Activated B cell treated with CpG ODN at 0.5 μM for 24 hours (primary cell): Measurements from ENCODE around the gene VWA1. TPM values are rescaled to one million over a fixed set of nuclear protein-coding genes. Genes with fewer than 3 reads are reported as not detected.
"Not testable (repeated sequence)": the region's sequence is repeated elsewhere in the genome, so short reads cannot be mapped to it uniquely, and the experiment has no call there.

Experiments used
- ATAC-seq: fragments of 200-7000 bp; cut with Tn5 transposase; one replicate; pipeline ENCODE4 v1.10.0; 2021; ENCODE audit warnings: low read depth, mild to moderate bottlenecking, moderate library complexity
- CTCF ChIA-PET: fragments of 350-600 bp; sonication (Branson Sonifier 250); formaldehyde crosslinking; loops from one replicate; lab custom pipeline; 2021; ENCODE audit warnings: antibody characterized with exemption; lab: Charles Lee
- POLR2A ChIA-PET: fragments of 350-600 bp; sonication (Branson Sonifier 250); formaldehyde crosslinking; loops from one replicate; lab custom pipeline; 2021; ENCODE audit warnings: antibody characterized with exemption; lab: Charles Lee
- DNase-seq: peaks from one replicate; pipeline ENCODE4 v3.0.0; 2022
- H3K27ac Mint-ChIP-seq: one replicate; pipeline ENCODE4 v1.8.0; 2020; ENCODE audit warnings: mixed read lengths
- H3K27me3 Mint-ChIP-seq: one replicate; pipeline ENCODE4 v1.8.0; 2021; ENCODE audit warnings: mixed read lengths
- H3K36me3 Mint-ChIP-seq: one replicate; pipeline ENCODE4 v1.8.0; 2021; ENCODE audit warnings: low read depth, mixed read lengths
- H3K4me1 Mint-ChIP-seq: one replicate; pipeline ENCODE4 v1.8.0; 2021; ENCODE audit warnings: mixed read lengths
- H3K4me3 Mint-ChIP-seq: one replicate; pipeline ENCODE4 v1.8.0; 2020; ENCODE audit warnings: mild to moderate bottlenecking, mixed read lengths
- H3K9me3 Mint-ChIP-seq: one replicate; pipeline ENCODE4 v1.8.0; 2020; ENCODE audit warnings: mixed read lengths
- intact Hi-C: fragments of 100-400 bp; cut with micrococcal nuclease; formaldehyde crosslinking; loops from one replicate; pipeline ENCODE4 v1.15.1; 2024
- total RNA-seq: library from RNA; stranded (reverse); gene quantifications from 2 replicates; pipeline ENCODE4 v1.2.3, GENCODE V29; 2022
- TF ChIP-seq, protein P1 (sequence below): fragments of 200-600 bp; IDR thresholded peaks from one replicate; pipeline ENCODE4 v1.8.0; 2022; ENCODE audit warnings: antibody characterized with exemption, mild to moderate bottlenecking

Gene VWA1
- total RNA-seq, 1 donor from 2014 or later, result not detected

DNA sequence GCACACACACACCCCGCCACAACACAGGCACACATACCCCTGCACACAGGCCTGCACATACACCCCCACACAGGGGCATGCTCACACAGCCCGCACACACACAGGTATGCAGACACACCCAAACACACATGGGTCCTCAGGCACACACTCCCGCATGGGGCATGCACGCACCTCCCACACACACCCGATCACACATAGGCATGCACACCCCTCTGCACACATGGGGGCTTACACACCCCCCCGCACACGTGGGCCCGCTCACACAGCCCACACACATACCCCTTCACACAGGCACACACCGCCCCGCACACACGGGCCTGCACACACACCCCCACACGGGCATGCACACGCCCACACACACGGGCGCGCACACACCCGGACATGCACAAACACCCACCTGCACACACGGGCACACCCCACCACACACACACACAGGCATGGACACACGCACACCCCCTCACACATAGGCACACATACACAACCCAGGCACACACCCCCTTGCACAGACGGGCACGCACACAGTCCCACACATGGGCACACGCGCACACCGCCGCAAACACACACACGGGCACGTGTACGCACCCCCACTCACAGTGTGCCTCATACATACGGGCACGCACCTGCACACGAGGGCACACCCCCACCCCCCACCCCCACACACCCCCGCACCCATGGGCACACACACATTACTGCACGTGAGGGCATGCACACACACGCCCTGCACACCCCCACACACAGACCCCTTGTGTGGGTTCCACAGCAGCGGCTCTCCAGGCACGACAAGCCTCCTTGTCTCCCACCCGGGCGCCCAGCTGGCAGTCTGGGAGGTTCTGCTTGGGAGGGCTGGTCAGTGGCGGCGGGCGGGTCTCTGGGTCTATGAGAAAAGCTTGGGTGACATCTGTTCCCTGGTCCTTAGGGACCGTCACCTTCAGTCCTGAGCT, 44.3 kb downstream of the VWA1 start:
- Mint-ChIP-seq H3K9me3 (no peaks in the 10 kb centered on the region), H3K4me1 (peaks cover 4% of the 10 kb centered on the region), H3K4me3 (no peak overlapping the region), H3K27ac (no peak overlapping the region), H3K36me3 (peaks cover 53% of the 10 kb centered on the region), H3K27me3 (no peaks in the 10 kb centered on the region)
- ChIA-PET POLR2A (no interaction called here), CTCF (no interaction called here)
- TF ChIP-seq, protein P1, sequence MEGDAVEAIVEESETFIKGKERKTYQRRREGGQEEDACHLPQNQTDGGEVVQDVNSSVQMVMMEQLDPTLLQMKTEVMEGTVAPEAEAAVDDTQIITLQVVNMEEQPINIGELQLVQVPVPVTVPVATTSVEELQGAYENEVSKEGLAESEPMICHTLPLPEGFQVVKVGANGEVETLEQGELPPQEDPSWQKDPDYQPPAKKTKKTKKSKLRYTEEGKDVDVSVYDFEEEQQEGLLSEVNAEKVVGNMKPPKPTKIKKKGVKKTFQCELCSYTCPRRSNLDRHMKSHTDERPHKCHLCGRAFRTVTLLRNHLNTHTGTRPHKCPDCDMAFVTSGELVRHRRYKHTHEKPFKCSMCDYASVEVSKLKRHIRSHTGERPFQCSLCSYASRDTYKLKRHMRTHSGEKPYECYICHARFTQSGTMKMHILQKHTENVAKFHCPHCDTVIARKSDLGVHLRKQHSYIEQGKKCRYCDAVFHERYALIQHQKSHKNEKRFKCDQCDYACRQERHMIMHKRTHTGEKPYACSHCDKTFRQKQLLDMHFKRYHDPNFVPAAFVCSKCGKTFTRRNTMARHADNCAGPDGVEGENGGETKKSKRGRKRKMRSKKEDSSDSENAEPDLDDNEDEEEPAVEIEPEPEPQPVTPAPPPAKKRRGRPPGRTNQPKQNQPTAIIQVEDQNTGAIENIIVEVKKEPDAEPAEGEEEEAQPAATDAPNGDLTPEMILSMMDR, result no peak
- intact Hi-C loops, result no loop called here
- DNase-seq, result no peak
- no peak for ATAC-seq

GRCh38 chr1:1480488-1480867, 45.0 kb downstream of the VWA1 start:
- H3K27ac Mint-ChIP-seq, CTCF ChIA-PET, DNase-seq, H3K27me3 Mint-ChIP-seq, H3K9me3 Mint-ChIP-seq, H3K4me3 Mint-ChIP-seq, H3K4me1 Mint-ChIP-seq, POLR2A ChIA-PET, ATAC-seq, intact Hi-C loops: not testable (repeated sequence)
- peaks cover 53% of the 10 kb centered on the region for H3K36me3 Mint-ChIP-seq

GRCh38 chr1:1481811-1482210, 46.3 kb downstream of the VWA1 start:
- CTCF ChIA-PET, POLR2A ChIA-PET, H3K27ac Mint-ChIP-seq, DNase-seq, intact Hi-C loops, H3K4me3 Mint-ChIP-seq, H3K9me3 Mint-ChIP-seq, ATAC-seq, H3K4me1 Mint-ChIP-seq, H3K27me3 Mint-ChIP-seq: not testable (repeated sequence)
- peaks cover 56% of the 10 kb centered on the region for H3K36me3 Mint-ChIP-seq

GRCh38 chr1:1482856-1483255, 47.4 kb downstream of the VWA1 start:
- peaks cover 2% of the 10 kb centered on the region for H3K4me1 Mint-ChIP-seq
- POLR2A ChIA-PET, result no interaction called here
- DNase-seq, result no peak
- no peak overlapping the region for H3K4me3 Mint-ChIP-seq
- no peak for ATAC-seq
- no peak overlapping the region for H3K27ac Mint-ChIP-seq
- TF ChIP-seq, protein P1, result no peak
- intact Hi-C loops, result no loop called here
- CTCF ChIA-PET, result no interaction called here
- no peaks in the 10 kb centered on the region for H3K9me3 Mint-ChIP-seq
- peaks cover 57% of the 10 kb centered on the region for H3K36me3 Mint-ChIP-seq
- H3K27me3 Mint-ChIP-seq, result no peaks in the 10 kb centered on the region

DNA sequence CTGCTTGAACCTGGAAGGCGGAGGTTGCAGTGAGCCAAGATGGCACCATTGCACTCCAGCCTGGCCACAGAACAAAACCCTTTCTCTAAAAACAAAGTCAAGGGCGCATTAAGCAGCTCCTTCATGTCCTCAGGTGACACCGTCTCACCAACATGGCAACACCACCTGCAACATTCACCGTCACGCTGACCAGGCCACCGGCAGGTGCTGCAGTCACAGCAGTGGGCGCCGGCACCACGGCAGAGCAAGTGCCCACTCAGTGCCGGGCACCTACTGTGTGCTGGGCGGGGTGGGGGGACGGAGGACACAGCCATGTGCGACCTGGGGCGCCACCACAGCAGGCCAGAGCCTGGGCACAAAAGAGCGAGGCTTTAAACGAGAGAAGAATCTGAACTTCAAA, 48.2 kb downstream of the VWA1 start:
- intact Hi-C loops, result no loop called here
- CTCF ChIA-PET, result no interaction called here
- no peak for DNase-seq
- H3K27me3 Mint-ChIP-seq, result no peaks in the 10 kb centered on the region
- TF ChIP-seq, protein P1, result no peak
- no peak overlapping the region for H3K4me3 Mint-ChIP-seq
- ATAC-seq, result no peak
- peaks cover 58% of the 10 kb centered on the region for H3K36me3 Mint-ChIP-seq
- H3K4me1 Mint-ChIP-seq, result peaks cover 2% of the 10 kb centered on the region
- H3K9me3 Mint-ChIP-seq, result no peaks in the 10 kb centered on the region
- POLR2A ChIA-PET, result no interaction called here
- no peak overlapping the region for H3K27ac Mint-ChIP-seq

GRCh38 chr1:1484976-1485750, 49.7 kb downstream of the VWA1 start:
- H3K27ac Mint-ChIP-seq, intact Hi-C loops, POLR2A ChIA-PET, H3K27me3 Mint-ChIP-seq, H3K4me1 Mint-ChIP-seq, DNase-seq, CTCF ChIA-PET, ATAC-seq, H3K9me3 Mint-ChIP-seq, H3K4me3 Mint-ChIP-seq: not testable (repeated sequence)
- H3K36me3 Mint-ChIP-seq, result peaks cover 59% of the 10 kb centered on the region

DNA sequence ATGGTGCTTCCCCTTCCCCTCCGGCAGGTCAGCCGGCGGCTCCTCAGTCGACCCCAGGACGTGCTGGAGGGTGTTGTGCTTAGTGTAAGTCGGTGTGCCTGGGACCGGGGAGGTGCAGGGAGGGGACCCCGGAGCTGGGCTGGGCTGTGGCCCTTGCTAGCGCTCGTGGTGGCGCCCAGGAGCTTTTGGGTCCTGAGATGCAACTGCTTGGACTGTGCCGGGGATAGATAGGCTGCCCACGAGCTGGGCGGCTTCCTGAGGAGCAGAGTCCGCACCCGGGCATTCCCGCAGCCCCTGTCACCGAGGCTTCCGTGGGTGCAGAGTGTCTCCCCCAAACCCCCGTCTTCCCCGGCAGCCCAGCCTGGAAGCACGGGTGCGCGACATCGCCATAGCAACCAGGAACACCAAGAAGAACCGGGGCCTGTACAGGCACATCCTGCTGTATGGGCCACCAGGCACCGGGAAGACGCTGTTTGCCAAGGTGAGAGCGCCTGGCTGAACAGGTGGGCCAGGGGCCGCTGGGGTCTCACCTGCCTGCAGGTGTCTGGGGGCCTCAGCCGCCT, 50.3 kb downstream of the VWA1 start:
- intact Hi-C loops, H3K9me3 Mint-ChIP-seq, H3K27me3 Mint-ChIP-seq, ATAC-seq, DNase-seq, CTCF ChIA-PET, H3K27ac Mint-ChIP-seq, H3K4me3 Mint-ChIP-seq, POLR2A ChIA-PET, H3K4me1 Mint-ChIP-seq: not testable (repeated sequence)
- H3K36me3 Mint-ChIP-seq, result peaks cover 59% of the 10 kb centered on the region
